Measurements from ENCODE around the gene TMEM270.

TMEM270 gene

DNA sequence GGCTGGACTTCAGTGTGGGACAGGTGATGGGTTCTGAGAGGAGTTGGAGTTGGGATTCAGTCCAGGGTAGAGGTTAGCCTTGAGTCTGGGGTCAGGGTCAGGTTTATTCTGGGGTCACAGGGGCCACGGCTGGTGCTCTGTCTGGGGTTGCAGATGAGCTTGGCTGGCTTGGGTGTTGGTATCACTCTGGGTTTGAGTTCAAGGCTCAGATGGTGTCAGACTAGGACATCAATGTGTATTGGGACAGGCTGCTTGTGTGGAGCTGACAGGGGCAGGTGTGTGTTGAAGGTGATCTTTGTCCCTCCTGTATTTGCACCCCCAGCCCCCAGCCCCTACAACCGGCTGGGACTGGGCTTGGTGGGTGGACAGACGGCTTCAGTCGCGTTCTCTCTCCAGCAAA is 26.8 kb downstream of the TMEM270 start:
- TF ChIP-seq, protein P1, sequence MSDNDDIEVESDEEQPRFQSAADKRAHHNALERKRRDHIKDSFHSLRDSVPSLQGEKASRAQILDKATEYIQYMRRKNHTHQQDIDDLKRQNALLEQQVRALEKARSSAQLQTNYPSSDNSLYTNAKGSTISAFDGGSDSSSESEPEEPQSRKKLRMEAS (IDR thresholded peaks at IDR 0.05; ENCODE audit: low read depth, low read length) = no peak
- no peak for DNase-seq (ENCODE audit: low read depth)
- no peak overlapping the region for H3K4me3 ChIP-seq (ENCODE audit: low read depth, low read length)

DNA sequence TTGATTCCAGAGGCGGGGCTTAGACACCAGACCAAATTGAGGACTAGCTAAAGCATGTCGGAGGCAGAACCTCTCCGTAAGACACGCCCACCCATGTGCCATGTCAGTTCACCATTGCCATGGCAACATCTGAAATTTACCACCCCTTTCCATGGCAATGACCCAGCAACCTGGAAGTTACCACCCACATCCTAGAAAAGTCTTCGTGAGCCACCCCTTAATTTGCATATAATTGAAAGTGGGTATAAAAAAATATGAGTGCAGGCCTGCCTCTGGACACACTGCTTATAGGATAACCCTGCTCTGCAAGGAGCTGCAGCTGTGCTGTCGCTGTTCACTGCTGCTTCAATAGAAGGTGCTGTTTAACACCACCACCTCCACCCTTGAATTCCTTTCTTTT is 28.0 kb downstream of the TMEM270 start:
- TF ChIP-seq, protein P1 (IDR thresholded peaks at IDR 0.05; ENCODE audit: low read depth, low read length) = no peak
- no peak for TF ChIP-seq MYC (IDR thresholded peaks at IDR 0.05; ENCODE audit: low read depth, low read length)
- TF ChIP-seq, protein P2, sequence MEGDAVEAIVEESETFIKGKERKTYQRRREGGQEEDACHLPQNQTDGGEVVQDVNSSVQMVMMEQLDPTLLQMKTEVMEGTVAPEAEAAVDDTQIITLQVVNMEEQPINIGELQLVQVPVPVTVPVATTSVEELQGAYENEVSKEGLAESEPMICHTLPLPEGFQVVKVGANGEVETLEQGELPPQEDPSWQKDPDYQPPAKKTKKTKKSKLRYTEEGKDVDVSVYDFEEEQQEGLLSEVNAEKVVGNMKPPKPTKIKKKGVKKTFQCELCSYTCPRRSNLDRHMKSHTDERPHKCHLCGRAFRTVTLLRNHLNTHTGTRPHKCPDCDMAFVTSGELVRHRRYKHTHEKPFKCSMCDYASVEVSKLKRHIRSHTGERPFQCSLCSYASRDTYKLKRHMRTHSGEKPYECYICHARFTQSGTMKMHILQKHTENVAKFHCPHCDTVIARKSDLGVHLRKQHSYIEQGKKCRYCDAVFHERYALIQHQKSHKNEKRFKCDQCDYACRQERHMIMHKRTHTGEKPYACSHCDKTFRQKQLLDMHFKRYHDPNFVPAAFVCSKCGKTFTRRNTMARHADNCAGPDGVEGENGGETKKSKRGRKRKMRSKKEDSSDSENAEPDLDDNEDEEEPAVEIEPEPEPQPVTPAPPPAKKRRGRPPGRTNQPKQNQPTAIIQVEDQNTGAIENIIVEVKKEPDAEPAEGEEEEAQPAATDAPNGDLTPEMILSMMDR (IDR thresholded peaks at IDR 0.05; ENCODE audit: low read depth, low read length) = no peak
- TF ChIP-seq POLR2A (IDR thresholded peaks at IDR 0.05; ENCODE audit: extremely low read depth, insufficient read length) = no peak
- DNase-seq (ENCODE audit: low read depth) = no peak
- H3K4me3 ChIP-seq (ENCODE audit: low read depth, low read length) = no peak overlapping the region

DNA sequence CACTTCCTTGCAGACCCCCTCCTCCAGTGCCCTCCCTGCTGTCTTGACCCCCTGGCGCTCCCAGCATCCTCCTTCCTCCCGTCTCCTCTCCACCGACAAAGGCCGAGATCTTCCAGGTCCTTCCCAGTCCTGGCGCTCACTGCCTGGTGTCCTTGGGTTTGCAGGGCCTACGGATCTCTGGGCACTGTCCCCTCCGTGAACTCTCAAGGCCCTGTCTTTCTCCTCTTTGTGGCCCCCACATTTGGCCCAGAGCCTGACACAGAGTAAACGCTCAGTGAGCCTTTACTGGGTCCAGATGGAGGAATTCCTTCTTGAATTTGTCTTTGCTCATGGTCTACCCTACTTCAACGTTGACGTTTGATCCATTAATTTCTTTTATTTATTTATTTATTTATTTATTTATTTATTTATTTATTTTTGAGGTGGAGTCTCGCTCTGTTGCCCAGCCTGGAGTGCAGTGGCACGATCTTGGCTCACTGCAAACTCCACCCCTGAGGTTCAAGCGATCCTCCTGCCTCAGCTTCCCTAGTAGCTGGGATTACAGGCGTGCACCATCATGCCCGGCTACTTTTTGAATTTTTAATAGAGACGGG is 29.7 kb downstream of the TMEM270 start:
- H3K4me3 ChIP-seq (ENCODE audit: low read depth, low read length) = no peak overlapping the region
- TF ChIP-seq MYC (IDR thresholded peaks at IDR 0.05; ENCODE audit: low read depth, low read length) (no peak), POLR2A (IDR thresholded peaks at IDR 0.05; ENCODE audit: extremely low read depth, insufficient read length) (no peak)
- TF ChIP-seq, protein P1 (IDR thresholded peaks at IDR 0.05; ENCODE audit: low read depth, low read length) = no peak
- TF ChIP-seq, protein P2 (IDR thresholded peaks at IDR 0.05; ENCODE audit: low read depth, low read length) = no peak
- no peak for DNase-seq (ENCODE audit: low read depth)

DNA sequence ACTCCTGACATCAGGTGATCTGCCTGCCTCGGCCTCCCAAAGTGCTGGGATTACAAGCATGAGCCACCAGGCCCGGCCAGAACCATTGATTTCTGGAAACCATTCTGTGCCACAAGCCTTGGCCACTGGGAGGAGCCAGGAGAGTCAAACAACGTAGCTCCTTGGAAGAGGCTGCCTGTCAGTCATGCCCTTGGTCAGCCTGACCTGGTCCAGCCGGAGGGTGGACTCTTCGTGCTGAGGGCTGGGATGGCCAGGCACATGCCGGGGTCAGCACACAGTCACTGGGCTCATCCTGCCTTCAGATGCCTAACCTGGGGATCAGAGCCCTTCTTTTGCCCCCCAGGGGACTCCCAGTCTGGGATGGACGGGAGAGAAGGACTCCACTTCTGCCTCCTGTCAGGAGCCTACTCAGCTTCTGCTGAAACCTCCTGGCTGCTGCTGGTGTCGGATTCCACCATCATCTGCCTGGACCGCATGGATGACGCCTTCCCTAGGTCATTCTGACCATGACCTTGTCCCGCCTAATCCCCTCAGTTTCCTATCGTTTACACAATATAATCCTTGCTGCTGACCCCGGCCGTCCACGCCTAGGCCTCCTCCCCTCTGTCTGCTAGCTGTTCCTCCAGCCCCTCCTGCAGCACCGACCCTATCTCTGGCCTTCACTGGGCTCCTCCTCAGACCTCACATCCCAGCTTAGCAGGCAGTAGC is 30.4 kb downstream of the TMEM270 start:
- DNase-seq (ENCODE audit: low read depth) = no peak
- no peak for TF ChIP-seq POLR2A (IDR thresholded peaks at IDR 0.05; ENCODE audit: extremely low read depth, insufficient read length)
- no peak for TF ChIP-seq MYC (IDR thresholded peaks at IDR 0.05; ENCODE audit: low read depth, low read length)
- TF ChIP-seq, protein P1 (IDR thresholded peaks at IDR 0.05; ENCODE audit: low read depth, low read length) = no peak
- TF ChIP-seq, protein P2 (IDR thresholded peaks at IDR 0.05; ENCODE audit: low read depth, low read length) = no peak
- H3K4me3 ChIP-seq (ENCODE audit: low read depth, low read length) = no peak overlapping the region

DNA sequence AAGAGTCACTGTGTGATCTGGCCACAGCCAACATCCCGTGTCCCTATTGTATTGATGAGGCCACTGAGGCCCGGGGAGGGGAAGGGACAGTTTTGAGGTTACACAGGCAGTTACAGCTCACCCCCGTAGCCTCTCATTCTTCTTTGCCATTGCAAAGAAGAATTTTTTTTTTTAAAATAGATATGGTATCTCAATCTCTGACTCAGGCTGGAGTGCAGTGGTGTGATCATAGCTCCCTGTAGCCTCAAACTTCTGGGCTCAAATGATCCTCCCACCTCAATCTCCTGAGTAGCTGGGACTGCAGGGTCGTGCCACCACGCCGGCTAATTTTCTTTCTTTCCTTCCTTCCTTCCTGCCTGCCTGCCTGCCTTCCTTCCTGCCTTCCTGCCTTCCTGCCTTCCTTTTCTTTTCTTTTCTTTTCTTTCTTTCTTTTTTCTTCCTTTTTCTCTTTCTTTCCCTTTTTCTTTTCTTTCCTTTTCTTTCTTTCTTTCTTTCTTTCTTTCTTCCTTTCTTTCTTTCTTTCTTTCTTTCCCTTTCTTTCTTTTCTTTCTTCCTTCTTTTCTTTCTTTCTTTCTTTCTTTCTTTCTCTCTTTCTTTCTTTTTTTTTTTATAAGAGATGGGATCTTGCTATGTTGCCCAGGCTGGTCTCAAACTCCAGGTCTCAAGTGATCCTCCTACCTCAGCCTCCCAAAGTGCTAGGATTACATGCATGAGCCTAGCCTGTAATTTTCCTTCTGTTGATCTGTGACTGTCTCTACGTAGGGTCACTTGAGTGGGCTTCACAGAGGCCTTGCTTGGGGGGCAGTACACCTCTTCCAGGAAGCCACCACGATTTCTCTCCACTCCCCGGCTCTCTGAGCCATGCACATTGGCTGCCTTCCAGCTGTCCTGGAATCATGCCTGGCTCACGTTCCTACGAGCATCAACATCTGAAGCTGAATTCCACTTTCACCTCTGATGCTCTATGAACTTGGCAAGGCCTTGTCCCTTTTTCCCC is 31.3 kb downstream of the TMEM270 start:
- TF ChIP-seq POLR2A (IDR thresholded peaks at IDR 0.05; ENCODE audit: extremely low read depth, insufficient read length) (no peak), MYC (IDR thresholded peaks at IDR 0.05; ENCODE audit: low read depth, low read length) (no peak)
- TF ChIP-seq, protein P1 (IDR thresholded peaks at IDR 0.05; ENCODE audit: low read depth, low read length) = no peak
- TF ChIP-seq, protein P2 (IDR thresholded peaks at IDR 0.05; ENCODE audit: low read depth, low read length) = no peak
- no peak overlapping the region for H3K4me3 ChIP-seq (ENCODE audit: low read depth, low read length)
- no peak for DNase-seq (ENCODE audit: low read depth)
